ENCODE measurements around the gene STEAP1B. TPM values are rescaled to one million over a fixed set of nuclear protein-coding genes. Genes with fewer than 3 reads are reported as not detected.
"Not testable (repeated sequence)": the region's sequence is repeated elsewhere in the genome, so short reads cannot be mapped to it uniquely, and the experiment has no call there.

STEAP1B gene
- total RNA-seq, 1 donor from 2014 or later = 0.17 TPM

GRCh38 chr7:22442187-22442881, 57.7 kb downstream of the STEAP1B start:
- TF ChIP-seq CTCF (conservative IDR thresholded peaks at IDR 0.05; ENCODE audit: low read depth, low read length) = no peak
- DNase-seq (ENCODE audit: low read depth) = no peak
- no peak overlapping the region for H3K4me3 ChIP-seq (ENCODE audit: low read depth, low read length)

GRCh38 chr7:22441157-22441556, 58.8 kb downstream of the STEAP1B start:
- H3K4me3 ChIP-seq (ENCODE audit: low read depth, low read length) = no peak overlapping the region
- TF ChIP-seq CTCF (conservative IDR thresholded peaks at IDR 0.05; ENCODE audit: low read depth, low read length) = no peak
- no peak for DNase-seq (ENCODE audit: low read depth)

GRCh38 chr7:22438994-22439393, 61.0 kb downstream of the STEAP1B start:
- DNase-seq (ENCODE audit: low read depth) = no peak
- no peak for TF ChIP-seq CTCF (conservative IDR thresholded peaks at IDR 0.05; ENCODE audit: low read depth, low read length)
- H3K4me3 ChIP-seq (ENCODE audit: low read depth, low read length) = no peak overlapping the region

GRCh38 chr7:22436552-22436951, 63.4 kb downstream of the STEAP1B start:
- not testable (repeated sequence) for DNase-seq (ENCODE audit: low read depth); H3K4me3 ChIP-seq (ENCODE audit: low read depth, low read length)

GRCh38 chr7:22435720-22436119, 64.3 kb downstream of the STEAP1B start:
- TF ChIP-seq CTCF (conservative IDR thresholded peaks at IDR 0.05; ENCODE audit: low read depth, low read length) = no peak
- DNase-seq (ENCODE audit: low read depth) = no peak
- H3K4me3 ChIP-seq (ENCODE audit: low read depth, low read length) = no peak overlapping the region

GRCh38 chr7:22435105-22435504, 64.9 kb downstream of the STEAP1B start:
- H3K4me3 ChIP-seq (ENCODE audit: low read depth, low read length) = no peak overlapping the region
- DNase-seq (ENCODE audit: low read depth) = no peak
- TF ChIP-seq CTCF (conservative IDR thresholded peaks at IDR 0.05; ENCODE audit: low read depth, low read length) = no peak

- TF ChIP-seq CTCF (conservative IDR thresholded peaks at IDR 0.05; ENCODE audit: low read depth, low read length) = no peak
- no peak for DNase-seq (ENCODE audit: low read depth)
- H3K4me3 ChIP-seq (ENCODE audit: low read depth, low read length) = no peak overlapping the region
These were observed 66.1 kb downstream of the STEAP1B start for GRCh38 chr7:22433710-22434460.

GRCh38 chr7:22433165-22433700, 66.8 kb downstream of the STEAP1B start:
- not testable (repeated sequence) for H3K4me3 ChIP-seq (ENCODE audit: low read depth, low read length); DNase-seq (ENCODE audit: low read depth)

Data from epithelial cell of proximal tubule (primary cell).